PC-9 (cell line): ENCODE measurements around the gene NFATC1.

Experiments
- EZH2 ChIP-seq: fragments of 200-600 bp; sonication (generic); IDR thresholded peaks from 2 replicates; pipeline ENCODE4 v1.8.0; 2017; ENCODE audit warnings: antibody characterized with exemption, low read depth
- TF ChIP-seq, protein P1 (sequence below): fragments of 200-600 bp; sonication (generic); conservative IDR thresholded peaks from 2 replicates; pipeline ENCODE4 v1.6.1; 2017; ENCODE audit warnings: mixed run types, antibody characterized with exemption, mild to moderate bottlenecking, moderate library complexity

DNA sequence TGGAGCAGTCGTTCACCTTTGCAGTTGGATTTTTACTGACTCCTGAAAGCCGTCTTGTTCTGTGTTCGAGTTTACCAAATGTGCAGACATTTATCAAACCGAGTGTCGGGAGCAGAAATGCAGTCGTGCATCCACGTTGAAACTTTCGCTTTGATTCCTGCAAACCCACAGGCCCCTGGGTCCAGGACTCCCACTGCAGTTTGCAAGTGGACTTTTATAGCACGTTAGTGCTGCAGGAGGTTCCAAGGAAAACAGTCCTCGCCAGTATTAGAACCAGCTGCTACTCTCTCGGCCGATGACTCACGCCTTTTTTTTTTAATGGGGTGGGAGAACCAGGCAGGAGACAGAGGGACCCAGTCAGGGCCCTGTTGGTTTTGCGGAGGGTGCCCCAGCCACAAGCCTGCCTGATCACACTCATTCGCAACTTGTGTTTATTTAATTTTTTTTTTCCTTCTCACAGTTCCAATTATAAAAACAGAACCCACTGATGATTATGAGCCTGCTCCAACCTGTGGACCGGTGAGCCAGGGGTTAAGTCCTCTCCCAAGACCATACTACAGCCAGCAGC, 90.1 kb downstream of the NFATC1 start:
- TF ChIP-seq EZH2: no peak
- TF ChIP-seq, protein P1, sequence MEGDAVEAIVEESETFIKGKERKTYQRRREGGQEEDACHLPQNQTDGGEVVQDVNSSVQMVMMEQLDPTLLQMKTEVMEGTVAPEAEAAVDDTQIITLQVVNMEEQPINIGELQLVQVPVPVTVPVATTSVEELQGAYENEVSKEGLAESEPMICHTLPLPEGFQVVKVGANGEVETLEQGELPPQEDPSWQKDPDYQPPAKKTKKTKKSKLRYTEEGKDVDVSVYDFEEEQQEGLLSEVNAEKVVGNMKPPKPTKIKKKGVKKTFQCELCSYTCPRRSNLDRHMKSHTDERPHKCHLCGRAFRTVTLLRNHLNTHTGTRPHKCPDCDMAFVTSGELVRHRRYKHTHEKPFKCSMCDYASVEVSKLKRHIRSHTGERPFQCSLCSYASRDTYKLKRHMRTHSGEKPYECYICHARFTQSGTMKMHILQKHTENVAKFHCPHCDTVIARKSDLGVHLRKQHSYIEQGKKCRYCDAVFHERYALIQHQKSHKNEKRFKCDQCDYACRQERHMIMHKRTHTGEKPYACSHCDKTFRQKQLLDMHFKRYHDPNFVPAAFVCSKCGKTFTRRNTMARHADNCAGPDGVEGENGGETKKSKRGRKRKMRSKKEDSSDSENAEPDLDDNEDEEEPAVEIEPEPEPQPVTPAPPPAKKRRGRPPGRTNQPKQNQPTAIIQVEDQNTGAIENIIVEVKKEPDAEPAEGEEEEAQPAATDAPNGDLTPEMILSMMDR: no peak
